Smooth muscle cell (in vitro differentiated cells): Measurements from ENCODE around the gene NXPE3. TPM values are rescaled to one million over a fixed set of nuclear protein-coding genes. Genes with fewer than 3 reads are reported as not detected.

ENCODE experiments used
- DNase-seq: peaks from one replicate; lab custom pipeline; 2025; ENCODE audit not compliant: unreplicated experiment; lab: John Stamatoyannopoulos, UW
- H2AFZ ChIP-seq: fragments of 200-600 bp; sonication (generic); 2 replicates; pipeline ENCODE4 v1.6.0; 2016; ENCODE audit warnings: antibody characterized with exemption, low read depth, mild to moderate bottlenecking
- H3F3A ChIP-seq: fragments of 200-600 bp; sonication (generic); 2 replicates; pipeline ENCODE4 v1.6.0; 2017; ENCODE audit warnings: antibody characterized with exemption, low read depth
- H3K27ac ChIP-seq: fragments of 200-600 bp; sonication (generic); 2 replicates; pipeline ENCODE4 v1.5.1; 2016; ENCODE audit warnings: low read depth, mild to moderate bottlenecking
- H3K27me3 ChIP-seq: fragments of 200-600 bp; sonication (generic); 2 replicates; pipeline ENCODE4 v1.6.1; 2016; ENCODE audit warnings: low read depth, mild to moderate bottlenecking
- H3K36me3 ChIP-seq: fragments of 200-600 bp; sonication (generic); 2 replicates; pipeline ENCODE4 v1.5.1; 2016; ENCODE audit warnings: low read depth
- H3K4me1 ChIP-seq: fragments of 200-600 bp; sonication (generic); 2 replicates; pipeline ENCODE4 v1.5.1; 2016; ENCODE audit warnings: low read depth
- H3K4me2 ChIP-seq: fragments of 200-600 bp; sonication (generic); 2 replicates; pipeline ENCODE4 v1.6.0; 2016; ENCODE audit warnings: mild to moderate bottlenecking
- H3K4me3 ChIP-seq: fragments of 200-600 bp; sonication (generic); 2 replicates; pipeline ENCODE4 v1.5.1; 2016; ENCODE audit warnings: mild to moderate bottlenecking
- H3K79me2 ChIP-seq: fragments of 200-600 bp; sonication (generic); 2 replicates; pipeline ENCODE4 v1.6.0; 2016; ENCODE audit warnings: low read depth, mild to moderate bottlenecking
- H3K9ac ChIP-seq: fragments of 200-600 bp; sonication (generic); 2 replicates; pipeline ENCODE4 v1.6.0; 2016; ENCODE audit warnings: low read depth
- H3K9me3 ChIP-seq: fragments of 200-600 bp; sonication (generic); replicated peaks from 2 replicates; pipeline ENCODE4 v1.5.1; 2016; ENCODE audit warnings: low read depth
- H4K20me1 ChIP-seq: fragments of 200-600 bp; sonication (generic); 2 replicates; pipeline ENCODE4 v1.6.0; 2016; ENCODE audit warnings: low read depth
- CTCF ChIP-seq: fragments of 200-600 bp; sonication (generic); IDR thresholded peaks from 2 replicates; pipeline ENCODE4 v1.5.1; 2017; ENCODE audit warnings: borderline replicate concordance, mild to moderate bottlenecking, antibody characterized with exemption; ENCODE audit not compliant: insufficient read depth, poor library complexity, severe bottlenecking
- WGBS: methylation state at CpG from one replicate; pipeline ENCODE4 v1.1.7; 2016; ENCODE audit warnings: low lambda C conversion rate; 5-methylcytosine and 5-hydroxymethylcytosine counted together
- polyA plus RNA-seq: library from polyadenylated mRNA; unstranded; fragments of >200 nt; fragmentation: Nextera tagmentation; extraction: Ambion mirVana; gene quantifications from 2 replicates; pipeline ENCODE4 v1.2.1, GENCODE V29; 2016
- total RNA-seq: library from RNA; depleted of rRNA; stranded (reverse); fragments of >200 nt; gene quantifications from 2 replicates; pipeline ENCODE4 v1.2.3, GENCODE V29; 2014

Gene NXPE3
- total and polyA plus RNA-seq, 2 experiments from 2014 or later: 7.0 to 8.6 TPM

GRCh38 chr3:101859882-101860448, 81.0 kb downstream of the NXPE3 start:
- TF ChIP-seq CTCF: no peak
- WGBS: 91% methylated on average over 5 of the region's 5 CpGs
- no peaks in the 10 kb centered on the region for H3K4me1 ChIP-seq
- no peak for DNase-seq
- no peaks in the 10 kb centered on the region for H3K27me3 ChIP-seq
- H4K20me1 ChIP-seq: peaks cover 72% of the 10 kb centered on the region
- H3K4me3 ChIP-seq: no peak overlapping the region
- H3K79me2 ChIP-seq: peaks cover 13% of the 10 kb centered on the region
- peaks cover 63% of the 10 kb centered on the region for H3F3A ChIP-seq
- H3K27ac ChIP-seq: peak overlapping the region; percentile 53
- H2AFZ ChIP-seq: no peak overlapping the region
- peaks cover 38% of the 10 kb centered on the region for H3K36me3 ChIP-seq
- peak overlapping the region; percentile 88 for H3K4me2 ChIP-seq
- no peak overlapping the region for H3K9ac ChIP-seq
- no peaks in the 10 kb centered on the region for H3K9me3 ChIP-seq

- Histone ChIP-seq H3K27ac (peak overlapping the region; percentile 53), H3K4me2 (no peak overlapping the region), H4K20me1 (peaks cover 59% of the 10 kb centered on the region), H3F3A (peaks cover 58% of the 10 kb centered on the region), H3K9ac (no peak overlapping the region), H2AFZ (no peak overlapping the region), H3K27me3 (no peaks in the 10 kb centered on the region), H3K36me3 (peaks cover 34% of the 10 kb centered on the region), H3K4me1 (no peaks in the 10 kb centered on the region), H3K79me2 (peaks cover 5% of the 10 kb centered on the region), H3K4me3 (no peak overlapping the region), H3K9me3 (no peaks in the 10 kb centered on the region)
- no peak for TF ChIP-seq CTCF
- DNase-seq: no peak
- WGBS: 64% methylated on average over 3 of the region's 3 CpGs
These were observed 82.3 kb downstream of the NXPE3 start for GRCh38 chr3:101861212-101861788.

- WGBS: 79% methylated on average over 5 of the region's 5 CpGs
- Histone ChIP-seq H3K4me1 (no peaks in the 10 kb centered on the region), H2AFZ (no peak overlapping the region), H3K4me3 (no peak overlapping the region), H3K79me2 (peaks cover 5% of the 10 kb centered on the region), H3K36me3 (peaks cover 28% of the 10 kb centered on the region), H4K20me1 (peaks cover 53% of the 10 kb centered on the region), H3K4me2 (no peak overlapping the region), H3K9ac (no peak overlapping the region), H3K9me3 (no peaks in the 10 kb centered on the region), H3K27ac (peak overlapping the region; percentile 53), H3F3A (peaks cover 52% of the 10 kb centered on the region), H3K27me3 (no peaks in the 10 kb centered on the region)
- TF ChIP-seq CTCF: no peak
- DNase-seq: no peak
These were observed 82.9 kb downstream of the NXPE3 start for GRCh38 chr3:101861789-101862415.
